B cell (primary cell): Measurements from ENCODE around the gene HDGF.

ENCODE experiments used
- EZH2 ChIP-seq: IDR thresholded peaks from 2 replicates; pipeline ENCODE4 v1.6.1; 2012; ENCODE audit warnings: borderline replicate concordance, low read depth, mild to moderate bottlenecking, moderate library complexity, low read length; ENCODE audit not compliant: insufficient read depth, poor library complexity, severe bottlenecking
- TF ChIP-seq, protein P1 (sequence below): fragments of 200-600 bp; IDR thresholded peaks from one replicate; pipeline ENCODE4 v1.8.0; 2022; ENCODE audit warnings: antibody characterized with exemption, mild to moderate bottlenecking

DNA sequence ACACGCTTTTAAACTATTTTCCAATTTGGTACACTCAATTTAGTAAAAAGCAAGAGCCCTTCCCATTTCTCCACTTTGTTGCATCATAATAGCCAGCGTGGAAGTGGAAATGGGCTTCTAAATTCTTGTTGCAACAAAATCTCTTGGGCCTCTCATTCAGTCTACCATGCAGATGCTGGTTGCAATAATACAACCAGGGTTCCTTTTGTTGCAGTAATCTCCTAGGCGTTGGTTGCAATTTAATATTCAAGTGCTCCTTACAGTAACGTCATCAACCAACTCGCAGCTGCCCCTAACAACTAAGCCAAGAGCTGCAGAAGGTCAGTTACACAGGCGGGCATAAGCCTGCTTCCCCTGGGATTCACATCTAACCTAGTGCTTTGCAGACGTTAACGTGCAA is 2.7 kb upstream of the HDGF start:
- TF ChIP-seq, protein P1, sequence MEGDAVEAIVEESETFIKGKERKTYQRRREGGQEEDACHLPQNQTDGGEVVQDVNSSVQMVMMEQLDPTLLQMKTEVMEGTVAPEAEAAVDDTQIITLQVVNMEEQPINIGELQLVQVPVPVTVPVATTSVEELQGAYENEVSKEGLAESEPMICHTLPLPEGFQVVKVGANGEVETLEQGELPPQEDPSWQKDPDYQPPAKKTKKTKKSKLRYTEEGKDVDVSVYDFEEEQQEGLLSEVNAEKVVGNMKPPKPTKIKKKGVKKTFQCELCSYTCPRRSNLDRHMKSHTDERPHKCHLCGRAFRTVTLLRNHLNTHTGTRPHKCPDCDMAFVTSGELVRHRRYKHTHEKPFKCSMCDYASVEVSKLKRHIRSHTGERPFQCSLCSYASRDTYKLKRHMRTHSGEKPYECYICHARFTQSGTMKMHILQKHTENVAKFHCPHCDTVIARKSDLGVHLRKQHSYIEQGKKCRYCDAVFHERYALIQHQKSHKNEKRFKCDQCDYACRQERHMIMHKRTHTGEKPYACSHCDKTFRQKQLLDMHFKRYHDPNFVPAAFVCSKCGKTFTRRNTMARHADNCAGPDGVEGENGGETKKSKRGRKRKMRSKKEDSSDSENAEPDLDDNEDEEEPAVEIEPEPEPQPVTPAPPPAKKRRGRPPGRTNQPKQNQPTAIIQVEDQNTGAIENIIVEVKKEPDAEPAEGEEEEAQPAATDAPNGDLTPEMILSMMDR, result no peak
- no peak for TF ChIP-seq EZH2
